Cardiac septum (tissue), 1 donor: ENCODE measurements around the gene SCN4A. TPM values are rescaled to one million over a fixed set of nuclear protein-coding genes. Genes with fewer than 3 reads are reported as not detected.
"Not testable (repeated sequence)": the region's sequence is repeated elsewhere in the genome, so short reads cannot be mapped to it uniquely, and the experiment has no call there.

Experiments
- DNase-seq: peaks from one replicate; pipeline ENCODE4 v3.0.0-alpha.2; 2020; ENCODE audit warnings: low spot score
- intact Hi-C: fragments of 100-400 bp; cut with DNase I; formaldehyde crosslinking; loops from one replicate; pipeline ENCODE4 v1.14.0; 2022
- long read RNA-seq: library from polyadenylated mRNA; unstranded; transcript quantifications from one replicate; pipeline ENCODE4 v2.0.0, GENCODE V29; 2021
- total RNA-seq: library from RNA; stranded (reverse); fragmentation: NEBNext Ultra II Directional; extraction: Animal tissue kit (Norgen Biotek cat#: 25700); gene quantifications from one replicate; pipeline ENCODE4 v1.2.1, GENCODE V29; 2021
- donor health status: DM: no; HTN: no; CAD: no.

SCN4A gene
- 0.22 TPM for total RNA-seq
- long read RNA-seq, result 0 reads

- intact Hi-C loops, result no loop called here
- DNase-seq, result no peak
Measured at GRCh38 chr17:63972796-63973195, at the start of gene SCN4A. Gene SCN4A (minus strand): TSS chr17:63972918. CDS start chr17:63972841, 77 bp downstream.

DNA sequence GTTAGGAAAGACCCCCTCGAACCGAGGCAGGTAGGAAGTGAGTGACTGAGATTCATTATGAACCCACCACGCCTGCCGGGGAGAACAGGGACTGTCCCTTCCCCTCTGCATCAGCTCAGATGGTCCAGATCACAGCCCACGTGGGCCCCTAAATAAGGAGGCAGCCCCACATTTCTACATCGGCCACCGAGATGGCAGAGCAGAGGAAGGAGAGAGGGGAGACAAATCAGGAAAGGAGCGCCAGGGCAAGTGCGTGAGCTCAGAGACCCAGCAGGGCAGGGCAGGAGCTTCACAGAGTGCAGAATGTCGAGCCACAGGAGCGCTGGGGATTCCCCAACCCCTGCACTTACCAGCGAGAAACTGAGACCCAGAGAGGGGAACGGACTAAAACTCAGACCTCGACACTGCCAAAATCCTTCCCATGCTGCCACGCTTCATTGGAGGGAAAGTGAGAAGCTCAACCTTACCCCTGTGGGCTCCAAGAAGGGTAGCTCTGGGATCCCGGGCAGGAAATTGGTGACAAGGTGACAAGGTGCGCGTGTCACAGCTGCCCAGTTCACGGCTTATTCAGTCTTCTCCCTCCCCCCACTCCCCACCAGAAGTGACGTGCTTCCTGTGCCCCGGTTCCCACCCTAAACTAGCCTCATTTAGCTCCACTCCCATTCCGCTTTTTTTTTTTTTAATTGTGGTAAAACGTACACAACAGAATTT, 47.5 kb upstream of the SCN4A start, which contains the start of gene ICAM2:
Gene ICAM2, minus strand, starts transcription at position 578 of the 711 bp plus-strand sequence. CDS start 13,942 bp downstream, outside the sequence.
- DNase-seq, result no peak
- intact Hi-C loops, result no loop called here

- DNase-seq, intact Hi-C loops: not testable (repeated sequence)
Measured at GRCh38 chr17:64019551-64019961, 46.8 kb upstream of the SCN4A start.

- intact Hi-C loops, result no loop called here
- DNase-seq, result no peak
Measured at GRCh38 chr17:64017381-64017980, 44.8 kb upstream of the SCN4A start.

- intact Hi-C loops, result no loop called here
- DNase-seq, result no peak
Measured at GRCh38 chr17:64016974-64017373, 44.3 kb upstream of the SCN4A start.

DNA sequence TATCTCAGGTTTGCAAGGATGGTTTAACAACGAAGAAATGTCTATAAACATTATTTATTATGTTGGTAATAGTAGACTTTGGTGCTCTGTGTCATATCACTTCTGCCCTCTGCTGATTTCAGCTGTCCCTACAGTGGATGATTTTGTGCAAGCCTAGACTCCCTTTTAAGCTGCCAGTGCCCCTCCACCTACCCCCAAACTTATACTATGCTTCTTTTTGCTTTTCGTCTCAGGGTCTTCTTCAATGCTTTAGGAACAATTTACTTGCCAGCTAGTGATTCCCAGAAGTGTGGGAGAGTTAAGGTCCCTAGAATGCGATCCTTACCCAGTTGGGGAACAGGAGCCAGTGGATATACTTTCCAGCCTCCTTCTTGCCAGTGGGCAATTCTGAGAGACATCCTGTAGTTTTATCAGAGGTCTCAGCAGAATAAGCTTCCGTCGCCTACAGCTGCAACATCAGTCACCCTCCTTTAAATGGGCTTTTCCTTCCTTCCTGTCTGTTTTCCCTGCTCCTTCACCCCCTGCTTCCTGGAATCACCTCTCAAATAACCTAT, 43.6 kb upstream of the SCN4A start:
- no peak for DNase-seq
- intact Hi-C loops, result no loop called here

- intact Hi-C loops, result no loop called here
- no peak for DNase-seq
Measured at GRCh38 chr17:64015447-64015846, 42.7 kb upstream of the SCN4A start.

DNA sequence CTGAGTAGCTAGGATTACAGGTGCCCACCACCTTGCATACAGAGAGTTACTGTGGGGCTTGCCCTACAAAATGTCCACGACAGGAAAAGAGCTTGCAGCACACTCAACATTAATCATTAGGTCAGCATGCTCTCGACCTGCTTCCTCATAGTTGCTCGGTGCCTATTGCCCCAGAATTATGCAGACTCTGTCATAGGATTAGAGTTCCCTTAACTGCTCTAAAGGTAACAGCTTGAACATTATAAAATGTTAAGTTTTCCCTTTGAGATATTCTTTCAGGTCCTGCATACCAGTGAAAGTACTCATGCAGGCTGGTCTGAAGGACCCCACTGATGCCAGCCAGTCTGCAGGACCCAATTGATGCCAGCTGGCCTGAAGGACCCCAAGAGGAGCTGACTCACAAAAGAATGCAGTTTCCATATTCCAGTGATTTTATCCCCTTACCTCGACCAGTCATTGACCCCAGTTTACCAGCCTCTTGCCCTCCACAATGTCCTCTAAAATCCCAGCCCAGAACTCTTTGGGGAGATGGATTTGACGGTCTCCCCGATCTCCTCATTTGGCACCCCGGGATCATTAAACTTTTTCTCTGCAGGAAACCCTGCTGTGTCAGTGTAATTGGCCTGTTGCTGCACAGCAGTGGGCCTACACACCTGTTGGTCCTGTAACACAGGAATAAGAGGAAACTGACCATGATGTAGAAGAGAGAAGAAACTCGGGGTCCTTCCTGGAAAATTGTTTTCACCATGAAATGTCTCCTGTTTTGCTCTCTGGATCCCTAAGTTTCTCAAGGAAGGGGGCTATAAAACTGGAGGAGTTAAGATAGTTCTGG, 37.1 kb upstream of the SCN4A start:
- no peak for DNase-seq
- intact Hi-C loops, result no loop called here

DNA sequence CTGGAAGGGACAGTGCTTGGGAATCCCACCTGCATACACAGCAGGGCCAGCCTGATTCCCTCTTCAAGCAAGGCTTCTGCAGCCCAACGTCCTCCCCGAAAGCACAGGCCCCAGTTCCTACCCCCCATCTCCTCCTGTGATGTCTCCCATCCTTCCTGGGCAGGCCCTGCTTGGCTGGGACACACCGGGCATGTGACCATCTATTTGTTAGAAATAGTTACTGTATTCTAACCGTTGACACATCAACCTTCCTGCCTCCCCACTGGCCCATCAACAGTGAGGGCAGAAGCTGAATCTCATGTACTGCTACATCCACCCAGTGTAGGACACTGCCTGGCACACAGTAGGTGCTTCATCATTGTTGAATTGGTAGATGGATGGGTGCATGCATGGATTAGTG, 36.1 kb upstream of the SCN4A start:
- DNase-seq, result no peak
- intact Hi-C loops, result no loop called here

- intact Hi-C loops, result no loop called here
Measured at GRCh38 chr17:64008346-64008745, 35.6 kb upstream of the SCN4A start.

GRCh38 chr17:64007838-64008282, 35.1 kb upstream of the SCN4A start:
- DNase-seq, result no peak
- intact Hi-C loops, result no loop called here

More at GRCh38 chr17:64008346-64008745, 35.6 kb upstream of the SCN4A start:
- DNase-seq, result no peak

GRCh38 chr17:64007089-64007837, 34.5 kb upstream of the SCN4A start:
- DNase-seq, intact Hi-C loops: not testable (repeated sequence)

DNA sequence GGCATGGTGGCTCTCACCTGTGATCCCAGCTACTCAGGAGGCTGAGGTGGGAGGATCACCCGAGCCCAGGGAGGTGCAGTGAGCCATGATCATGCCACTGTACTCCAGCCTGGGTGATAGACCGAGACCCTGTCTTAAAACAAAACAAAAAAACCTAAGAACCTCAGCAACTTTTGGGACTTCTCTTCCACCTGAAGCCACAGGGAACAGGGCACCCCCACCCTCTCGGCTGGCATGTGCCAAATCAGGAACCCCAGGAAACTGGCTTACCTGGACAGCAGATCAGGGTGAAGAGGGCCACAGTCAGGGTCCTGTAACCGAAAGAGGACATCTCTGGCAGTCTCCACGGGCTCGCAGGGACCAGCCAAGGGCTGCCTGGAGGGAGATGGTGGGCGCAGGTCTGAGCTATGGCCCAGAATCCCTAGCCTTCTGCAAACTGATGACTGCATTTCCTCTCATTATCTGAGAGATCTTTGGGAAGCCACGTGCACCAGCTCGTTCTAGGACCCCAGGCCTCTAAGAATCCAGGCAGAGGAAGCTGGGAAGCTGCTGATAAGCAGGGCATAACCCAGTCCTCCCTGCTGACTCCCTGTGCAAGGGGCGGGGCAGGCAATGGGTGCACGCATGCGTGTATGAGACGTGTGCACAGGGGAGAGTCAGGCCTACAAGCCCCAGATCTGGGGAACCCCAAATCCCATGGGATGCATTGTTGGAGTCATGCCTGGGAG, 33.8 kb upstream of the SCN4A start:
- intact Hi-C loops, result no loop called here
- no peak for DNase-seq

DNA sequence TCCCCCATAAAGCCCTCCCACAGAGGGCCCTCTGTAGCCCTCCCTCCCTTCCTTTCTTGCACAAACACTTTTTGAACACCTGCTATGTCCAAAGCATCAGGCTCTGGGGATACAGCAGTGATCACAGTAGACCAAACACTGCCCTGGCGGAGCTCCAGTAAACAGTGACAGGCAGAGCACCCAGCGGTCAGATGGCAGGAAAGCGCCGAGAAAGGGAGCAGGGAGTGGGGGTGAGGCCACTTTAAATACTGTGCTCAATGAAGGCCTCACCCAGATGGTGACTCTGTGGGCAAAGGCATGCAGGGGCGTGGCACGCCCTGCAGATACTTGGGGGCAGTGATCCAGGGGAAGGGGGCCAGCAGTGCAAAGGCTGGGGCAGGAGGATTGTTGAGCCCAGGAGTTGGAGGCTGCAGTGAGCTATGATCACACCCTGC, 33.0 kb upstream of the SCN4A start:
- intact Hi-C loops, result no loop called here
- DNase-seq, result no peak

GRCh38 chr17:64004903-64005733, 32.4 kb upstream of the SCN4A start:
- intact Hi-C loops, result no loop called here
- DNase-seq, result no peak

DNA sequence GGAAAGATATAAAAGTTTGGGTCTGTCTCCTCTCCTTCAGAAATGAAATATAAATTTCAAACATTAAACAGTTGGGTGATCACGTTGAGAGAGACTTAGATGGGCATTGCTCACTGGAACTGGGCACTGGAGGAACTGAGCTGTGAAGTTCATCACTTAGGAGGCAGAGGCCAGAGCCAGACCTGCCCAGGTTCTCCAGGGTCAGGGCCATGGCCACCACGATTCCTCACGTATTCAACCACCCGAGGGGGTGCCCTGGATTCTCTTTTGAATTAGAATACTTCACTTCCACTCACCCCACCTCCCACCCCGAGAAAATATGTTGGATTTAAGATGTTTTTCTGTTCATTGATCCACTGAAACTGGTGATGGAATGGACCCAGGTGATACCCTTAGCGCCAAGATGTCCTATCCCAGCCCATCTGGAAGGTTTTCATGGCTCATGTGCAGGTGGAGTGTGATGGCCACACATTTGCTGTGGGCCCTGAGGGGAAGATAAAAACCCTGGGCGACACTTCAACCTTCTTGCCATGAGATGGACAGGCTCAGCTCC, 31.6 kb upstream of the SCN4A start:
- no peak for DNase-seq
- intact Hi-C loops, result no loop called here

GRCh38 chr17:64003526-64004121, 30.9 kb upstream of the SCN4A start:
- DNase-seq, result no peak
- intact Hi-C loops, result no loop called here
